B cell (primary cell): ENCODE results near the gene TEKT4. TPM values are rescaled to one million over a fixed set of nuclear protein-coding genes. Genes with fewer than 3 reads are reported as not detected.

ENCODE experiments used
- ATAC-seq: fragments of 200-7000 bp; cut with Tn5 transposase; one replicate; pipeline ENCODE4 v1.10.0; 2021; ENCODE audit warnings: low read depth, mild to moderate bottlenecking, moderate number of reproducible peaks, moderate library complexity
- CTCF ChIA-PET: fragments of 350-600 bp; sonication (Branson Sonifier 250); formaldehyde crosslinking; loops from one replicate; lab custom pipeline; 2021; ENCODE audit warnings: antibody characterized with exemption, inconsistent platforms; lab: Charles Lee
- POLR2A ChIA-PET: fragments of 350-600 bp; sonication (Branson Sonifier 250); formaldehyde crosslinking; loops from one replicate; lab custom pipeline; 2021; ENCODE audit warnings: antibody characterized with exemption; lab: Charles Lee
- DNase-seq: peaks from one replicate; pipeline ENCODE4 v3.0.0; 2013
- H2AFZ ChIP-seq: 2 replicates; pipeline ENCODE4 v1.6.1; 2012; ENCODE audit warnings: mild to moderate bottlenecking, low read depth, low read length; ENCODE audit not compliant: insufficient read depth, poor library complexity, severe bottlenecking
- H3K27ac ChIP-seq, 2 donors: 1 replicate in 1 of 2; 2 replicates in 1 of 2; pipeline ENCODE4 v1.5.1; 2012 to 2013; ENCODE audit warnings: low read length in 2 of 2, mild to moderate bottlenecking in 2 of 2, moderate library complexity in 1 of 2
- H3K27me3 ChIP-seq, 4 experiments: fragments of 200-600 bp in 1 of 4; sonication (generic) in 1 of 4; replicated peaks in 1 of 4; 1 replicate in 2 of 4; 2 replicates in 2 of 4; pipeline versions ENCODE4 v1.6.1 to v1.7.0; 2013 to 2016; ENCODE audit warnings: low read length in 3 of 4, mild to moderate bottlenecking in 2 of 4, mixed read lengths in 1 of 4, moderate library complexity in 1 of 4; ENCODE audit not compliant: insufficient read depth in 4 of 4, control insufficient read depth in 3 of 4; ENCODE audit errors: control extremely low read depth in 1 of 4
- H3K36me3 ChIP-seq, 2 experiments: replicated peaks in 1 of 2; 1 replicate in 1 of 2; 2 replicates in 1 of 2; pipeline versions ENCODE4 v1.6.1 to v1.7.1; 2013; ENCODE audit warnings: low read length in 1 of 2; ENCODE audit not compliant: insufficient read depth in 2 of 2, control insufficient read depth in 1 of 2; ENCODE audit errors: control extremely low read depth in 1 of 2, extremely low read depth in 1 of 2
- H3K4me1 ChIP-seq, 2 donors: fragments of 200-600 bp in 1 of 2; sonication (generic) in 1 of 2; 1 replicate in 1 of 2; 2 replicates in 1 of 2; pipeline versions ENCODE4 v1.5.1 to v1.6.1; 2013 to 2017; ENCODE audit warnings: low read length in 2 of 2; ENCODE audit not compliant: control insufficient read depth in 2 of 2, insufficient read depth in 2 of 2
- H3K4me2 ChIP-seq: replicated peaks from 2 replicates; pipeline ENCODE3; 2012; ENCODE audit warnings: mild to moderate bottlenecking, low read depth, low read length; ENCODE audit not compliant: poor library complexity, severe bottlenecking
- H3K4me3 ChIP-seq, 5 experiments: fragments of 200-600 bp in 1 of 5; sonication (generic) in 1 of 5; 1 replicate in 3 of 5; 2 replicates in 2 of 5; pipeline versions ENCODE4 v1.5.1 to v1.7.0; 2011 to 2016; ENCODE audit warnings: low read length in 4 of 5, mild to moderate bottlenecking in 4 of 5, low read depth in 2 of 5, control low read depth in 1 of 5, moderate library complexity in 1 of 5; ENCODE audit not compliant: insufficient read depth in 1 of 5; ENCODE audit errors: control extremely low read depth in 1 of 5, extremely low read depth in 1 of 5
- H3K79me2 ChIP-seq: fragments of 200-600 bp; sonication (generic); one replicate; pipeline ENCODE4 v1.6.0; 2016; ENCODE audit warnings: low read length; ENCODE audit not compliant: control insufficient read depth, insufficient read depth
- H3K9ac ChIP-seq: fragments of 200-600 bp; sonication (generic); 2 replicates; pipeline ENCODE4 v1.6.1; 2017; ENCODE audit warnings: mild to moderate bottlenecking, low read length, moderate library complexity
- H3K9me3 ChIP-seq, 3 donors: one replicate each; pipeline versions ENCODE4 v1.6.1 to v1.7.1; 2013; ENCODE audit warnings: low read length in 2 of 3; ENCODE audit not compliant: control insufficient read depth in 2 of 3, insufficient read depth in 1 of 3; ENCODE audit errors: control extremely low read depth in 1 of 3
- H4K20me1 ChIP-seq: 2 replicates; pipeline ENCODE4 v1.6.0; 2012; ENCODE audit warnings: mild to moderate bottlenecking, low read length; ENCODE audit not compliant: insufficient read depth, control insufficient read depth, poor library complexity, severe bottlenecking
- H3K27ac Mint-ChIP-seq: one replicate; pipeline ENCODE4 v1.8.0; 2021; ENCODE audit warnings: mixed read lengths
- H3K27me3 Mint-ChIP-seq: one replicate; pipeline ENCODE4 v1.8.0; 2021; ENCODE audit warnings: mixed read lengths
- H3K4me1 Mint-ChIP-seq: one replicate; pipeline ENCODE4 v1.8.0; 2021; ENCODE audit warnings: mixed read lengths
- H3K4me3 Mint-ChIP-seq: one replicate; pipeline ENCODE4 v1.8.0; 2021; ENCODE audit warnings: mixed read lengths
- H3K9me3 Mint-ChIP-seq: one replicate; pipeline ENCODE4 v1.8.0; 2022; ENCODE audit warnings: mixed read lengths; ENCODE audit not compliant: insufficient read depth
- CTCF ChIP-seq: fragments of 200-600 bp; IDR thresholded peaks from one replicate; pipeline ENCODE4 v1.8.0; 2022; ENCODE audit warnings: antibody characterized with exemption, mild to moderate bottlenecking
- EZH2 ChIP-seq: IDR thresholded peaks from 2 replicates; pipeline ENCODE4 v1.6.1; 2012; ENCODE audit warnings: borderline replicate concordance, low read depth, mild to moderate bottlenecking, moderate library complexity, low read length; ENCODE audit not compliant: insufficient read depth, poor library complexity, severe bottlenecking
- WGBS: methylation state at CpG from one replicate; pipeline ENCODE4 v1.1.5; 2013; ENCODE audit warnings: missing lambda C conversion rate; ENCODE audit not compliant: insufficient coverage; 5-methylcytosine and 5-hydroxymethylcytosine counted together
- intact Hi-C: fragments of 100-400 bp; cut with micrococcal nuclease; formaldehyde crosslinking; loops from one replicate; pipeline ENCODE4 v1.10.0; 2022
- polyA plus RNA-seq: library from polyadenylated mRNA; depleted of rRNA; stranded (reverse); fragments of >200 nt; gene quantifications from 2 replicates; pipeline ENCODE4 v1.2.3, GENCODE V29; 2012
- total RNA-seq, 2 donors: library from RNA; stranded (reverse); fragments of 120-200 nt in 1 of 2; gene quantifications; 1 replicate in 1 of 2; 2 replicates in 1 of 2; pipeline versions ENCODE4 v1.2.3 to v1.2.4, GENCODE V29; 2013 to 2022

The TEKT4 gene
- total and polyA plus RNA-seq, 2 donors (not counting 1 experiment from before 2014, with no cell fraction given), result not detected

- DNase-seq (no peak), ATAC-seq (no peak)
- H3K4me3 Mint-ChIP-seq, result no peak overlapping the region
- H3K27me3 ChIP-seq, result no peaks in the 10 kb centered on the region
- H3K4me1 Mint-ChIP-seq, result no peaks in the 10 kb centered on the region
- intact Hi-C loops, result no loop called here
- H4K20me1 ChIP-seq, result no peaks in the 10 kb centered on the region
- H3K4me3 ChIP-seq, result no peak overlapping the region
- no peak overlapping the region for H3K27ac Mint-ChIP-seq
- POLR2A ChIA-PET, result no interaction called here
- CTCF ChIA-PET, result no interaction called here
- no peak overlapping the region for H3K27ac ChIP-seq
- no peaks in the 10 kb centered on the region for H3K4me1 ChIP-seq
- peaks cover 0 to 18% (median 0%) of the 10 kb centered on the region in 3 donors for H3K9me3 ChIP-seq
- no peaks in the 10 kb centered on the region for H3K9me3 Mint-ChIP-seq
- no peak overlapping the region for H3K9ac ChIP-seq
- no peak overlapping the region for H2AFZ ChIP-seq
- no peaks in the 10 kb centered on the region for H3K79me2 ChIP-seq
- H3K27me3 Mint-ChIP-seq, result no peaks in the 10 kb centered on the region
- no peak overlapping the region for H3K4me2 ChIP-seq
- 79% methylated on average over 9 of the region's 9 CpGs for WGBS
- H3K36me3 ChIP-seq, result no peaks in the 10 kb centered on the region
- no peak for TF ChIP-seq EZH2
- TF ChIP-seq CTCF, result no peak
These were observed 8.2 kb downstream of the TEKT4 start for GRCh38 chr2:94879314-94879981.

- Histone ChIP-seq H3K36me3 (no peaks in the 10 kb centered on the region), H3K9ac (no peak overlapping the region), H3K4me1 (no peaks in the 10 kb centered on the region), H3K9me3 (peaks cover 0 to 14% (median 0%) of the 10 kb centered on the region in 3 donors), H3K4me3 (no peak overlapping the region), H3K4me2 (no peak overlapping the region), H3K79me2 (no peaks in the 10 kb centered on the region), H3K27me3 (no peaks in the 10 kb centered on the region), H2AFZ (no peak overlapping the region), H3K27ac (no peak overlapping the region), H4K20me1 (no peaks in the 10 kb centered on the region)
- TF ChIP-seq CTCF (no peak), EZH2 (no peak)
- Mint-ChIP-seq H3K4me1 (no peaks in the 10 kb centered on the region), H3K4me3 (no peak overlapping the region), H3K9me3 (no peaks in the 10 kb centered on the region), H3K27ac (no peak overlapping the region), H3K27me3 (no peaks in the 10 kb centered on the region)
- ChIA-PET CTCF (no interaction called here), POLR2A (no interaction called here)
- DNase-seq (no peak), ATAC-seq (no peak)
- WGBS, result 87% methylated on average over 11 of the region's 11 CpGs
- intact Hi-C loops, result no loop called here
These were observed 8.8 kb downstream of the TEKT4 start for GRCh38 chr2:94879982-94880377.
